CD4-positive, alpha-beta T cell treated with Interleukin-21 for 1 hour (primary cell): Measurements from ENCODE around the gene NR2E3.
A peak's percentile ranks its signal among the peaks of the same experiment; 100 is the strongest.

Experiments
- DNase-seq: peaks from one replicate; pipeline ENCODE4 v3.0.0-alpha.2; 2020

The NR2E3 gene

DNA sequence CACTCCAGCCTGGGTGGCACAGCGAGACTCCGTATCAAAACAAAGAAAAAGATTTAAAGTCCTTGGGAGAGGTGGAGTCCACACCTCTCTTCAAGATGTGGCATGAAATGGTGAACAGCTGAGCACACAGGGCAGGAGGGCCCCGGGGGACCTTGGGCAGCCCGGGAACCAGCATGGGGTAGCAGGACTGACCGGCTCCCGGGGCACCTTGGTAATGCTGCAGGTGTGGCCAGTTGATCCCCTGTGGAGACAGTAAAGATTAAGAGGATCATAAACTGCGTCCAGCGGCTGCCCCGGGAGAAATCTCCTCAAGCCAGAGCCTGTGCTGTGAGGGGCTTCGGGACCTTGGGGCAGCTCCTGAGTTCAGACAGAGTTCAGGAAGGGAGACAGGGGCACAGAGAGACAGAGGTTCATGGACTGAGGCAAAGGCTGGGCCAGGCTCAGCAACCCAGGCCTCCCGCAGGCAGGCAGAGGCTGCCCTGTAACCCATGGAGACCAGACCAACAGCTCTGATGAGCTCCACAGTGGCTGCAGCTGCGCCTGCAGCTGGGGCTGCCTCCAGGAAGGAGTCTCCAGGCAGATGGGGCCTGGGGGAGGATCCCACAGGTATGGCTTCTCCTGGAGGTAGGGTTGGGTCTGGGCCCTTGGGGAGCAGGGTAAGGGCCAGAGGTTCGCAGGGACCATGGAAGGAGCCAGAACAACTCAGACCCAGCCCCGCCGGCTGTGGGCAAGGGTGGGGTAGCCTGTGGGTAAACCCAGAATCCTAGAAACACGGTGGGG lies at the start of gene NR2E3:
Gene NR2E3 (plus strand): TSS at position 299 of the 780 bp plus-strand sequence. CDS start 190 bp downstream, at position 489.
- no peak for DNase-seq

DNA sequence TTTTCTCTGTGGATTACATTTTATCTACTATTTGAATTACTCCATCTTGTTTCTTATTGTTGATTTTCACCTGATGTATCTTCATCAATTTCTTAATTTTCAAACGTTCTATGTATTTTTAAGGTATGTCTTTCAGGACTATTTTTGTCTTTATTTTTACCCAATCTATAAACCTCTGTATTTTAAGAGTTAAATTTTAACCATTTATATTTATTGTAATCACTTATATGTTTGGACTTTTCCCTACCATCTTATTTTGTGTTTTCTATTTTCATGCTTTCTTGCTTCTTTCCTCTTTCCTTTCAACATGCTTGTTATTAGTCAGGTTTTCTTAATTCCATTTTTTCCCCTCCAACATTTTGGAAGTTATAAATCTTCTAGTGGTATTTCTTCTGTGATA lies 49.5 kb upstream of the NR2E3 start:
- DNase-seq = no peak

DNA sequence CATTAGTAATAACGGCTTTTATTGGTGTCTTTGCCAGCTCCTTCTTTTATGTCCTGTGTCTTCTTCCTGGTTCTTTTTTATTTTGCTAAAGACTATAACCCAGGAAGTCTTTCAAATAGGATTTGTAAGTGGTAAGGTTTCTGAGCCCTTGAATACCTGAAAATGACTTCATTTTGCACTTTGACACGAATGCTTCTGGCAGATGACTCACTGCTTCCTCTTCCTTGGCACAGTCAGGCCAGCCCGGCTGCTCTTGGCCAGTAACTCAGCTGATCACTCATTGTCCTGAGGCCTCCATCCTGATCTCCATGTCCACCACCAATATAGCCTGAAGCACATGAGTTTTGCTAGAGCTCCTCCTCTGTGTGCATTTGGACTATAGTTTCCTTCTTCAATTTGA lies 48.7 kb upstream of the NR2E3 start:
- DNase-seq = no peak

DNA sequence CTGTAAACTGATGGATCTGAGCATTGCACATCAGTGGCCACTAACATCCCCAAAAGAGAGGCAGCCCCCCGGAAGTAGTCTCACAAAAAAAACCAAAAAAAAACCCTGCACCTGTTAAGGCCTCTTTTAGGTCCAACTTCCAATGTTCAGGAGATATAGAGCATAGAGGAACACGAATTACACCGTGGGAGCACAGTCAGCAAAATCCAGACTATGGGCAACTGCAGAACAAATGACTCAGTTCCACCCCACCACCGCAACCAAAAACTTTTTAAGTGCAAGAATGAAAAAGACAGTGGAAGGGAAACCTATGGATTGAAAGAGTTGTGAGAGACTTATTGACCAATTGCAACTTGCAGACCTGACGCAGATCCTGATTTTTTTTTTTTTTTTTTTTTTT lies 42.2 kb upstream of the NR2E3 start:
- DNase-seq = no peak

DNA sequence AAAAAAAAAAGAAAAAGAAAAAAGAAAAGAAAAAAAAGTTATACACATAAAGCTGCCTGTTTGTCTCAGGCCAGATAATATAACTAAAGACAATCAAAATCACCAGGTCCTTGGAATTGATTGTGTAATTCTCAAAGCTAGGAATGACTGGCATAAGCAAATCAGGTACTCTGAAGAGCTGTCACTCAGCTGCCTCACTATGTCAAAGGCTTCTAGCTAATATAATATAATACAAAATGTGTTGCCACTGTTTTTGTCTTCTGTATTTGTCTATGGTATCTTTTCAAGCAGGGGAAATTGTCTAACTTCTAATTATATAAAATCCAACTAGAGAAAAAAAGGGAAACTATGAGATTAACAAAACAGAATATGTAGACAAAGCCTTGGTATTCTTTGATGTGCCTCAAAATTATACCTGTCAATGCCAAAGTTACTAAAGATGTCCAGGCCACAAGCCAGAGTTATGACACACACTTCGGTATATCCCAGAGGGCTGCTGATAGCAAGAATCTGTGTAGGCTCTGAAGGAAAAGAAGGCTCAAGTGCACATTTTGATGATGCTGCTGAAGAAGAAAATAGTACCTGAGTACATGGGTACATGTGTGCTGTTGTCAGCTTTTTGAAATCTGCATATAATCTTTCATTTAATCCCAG lies 37.0 kb upstream of the NR2E3 start:
- no peak for DNase-seq

DNA sequence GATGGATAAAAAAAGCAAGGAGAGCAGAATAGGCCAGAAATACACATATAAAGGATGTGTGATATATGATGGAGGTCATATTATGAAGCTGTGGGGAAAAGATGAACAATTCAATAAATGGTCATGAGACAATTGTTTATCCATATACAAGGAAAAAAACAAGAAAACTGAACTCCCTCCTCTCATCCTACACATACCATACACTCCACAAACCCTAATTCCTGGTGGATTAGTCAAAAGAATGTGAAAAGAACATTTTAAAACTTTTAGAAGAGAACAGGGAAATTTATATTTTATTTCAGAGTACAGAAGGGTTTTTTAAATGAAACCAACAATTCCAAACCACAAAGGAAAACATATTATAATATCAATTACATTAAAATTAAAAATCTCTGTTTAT lies 34.5 kb upstream of the NR2E3 start:
- DNase-seq = no peak

DNA sequence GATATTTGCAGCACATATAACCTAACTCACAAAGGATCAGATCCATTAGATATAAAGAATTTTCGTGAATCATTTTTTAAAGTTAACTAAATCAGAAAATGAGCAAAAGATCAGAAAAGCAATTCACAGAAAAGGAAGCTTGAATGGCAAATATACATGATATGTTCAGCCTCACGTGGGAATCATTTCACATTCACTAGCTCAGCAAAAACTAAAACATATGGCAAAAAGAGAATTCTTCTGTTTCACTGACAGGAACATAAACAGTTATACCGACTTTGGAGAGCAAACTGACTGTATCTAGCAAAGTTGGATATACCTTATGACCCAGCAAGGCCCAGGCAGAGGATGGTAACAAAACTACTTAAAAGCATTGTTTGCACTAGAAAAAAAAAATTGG lies 34.0 kb upstream of the NR2E3 start:
- no peak for DNase-seq

DNA sequence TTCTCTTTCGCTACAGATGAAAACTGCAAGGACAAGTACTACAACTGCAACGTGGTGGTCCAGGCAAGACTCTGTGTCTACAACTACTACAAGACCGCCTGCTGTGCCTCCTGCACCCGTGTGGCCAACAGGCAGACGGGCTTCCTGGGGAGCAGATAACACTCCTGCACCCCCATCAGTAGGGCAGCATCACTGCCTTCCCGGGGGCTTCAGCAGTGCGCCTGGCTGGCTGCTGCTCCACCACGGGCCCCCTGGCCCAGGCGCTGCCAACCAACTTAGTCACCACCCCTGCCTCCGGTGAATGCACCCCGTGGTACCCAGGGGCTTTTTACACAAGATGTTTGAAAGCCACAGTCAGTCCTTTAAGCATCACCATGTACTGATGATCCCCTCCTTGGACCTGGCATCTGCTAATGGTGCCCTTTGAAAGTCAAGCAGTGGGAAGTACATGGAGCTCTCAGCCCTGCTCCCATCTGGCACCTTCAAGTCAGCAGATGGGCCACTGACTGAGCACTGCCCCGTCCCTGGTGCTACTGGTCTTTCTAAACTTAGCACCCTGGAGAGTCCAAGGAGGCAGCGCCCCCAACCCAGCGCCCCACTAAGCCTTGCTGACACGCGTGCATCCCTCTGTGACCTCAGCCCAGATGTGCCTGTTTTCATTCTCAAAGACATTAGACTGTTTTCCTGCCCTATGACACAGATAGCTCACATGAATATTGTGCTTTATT lies 33.0 kb upstream of the NR2E3 start:
- no peak for DNase-seq

DNA sequence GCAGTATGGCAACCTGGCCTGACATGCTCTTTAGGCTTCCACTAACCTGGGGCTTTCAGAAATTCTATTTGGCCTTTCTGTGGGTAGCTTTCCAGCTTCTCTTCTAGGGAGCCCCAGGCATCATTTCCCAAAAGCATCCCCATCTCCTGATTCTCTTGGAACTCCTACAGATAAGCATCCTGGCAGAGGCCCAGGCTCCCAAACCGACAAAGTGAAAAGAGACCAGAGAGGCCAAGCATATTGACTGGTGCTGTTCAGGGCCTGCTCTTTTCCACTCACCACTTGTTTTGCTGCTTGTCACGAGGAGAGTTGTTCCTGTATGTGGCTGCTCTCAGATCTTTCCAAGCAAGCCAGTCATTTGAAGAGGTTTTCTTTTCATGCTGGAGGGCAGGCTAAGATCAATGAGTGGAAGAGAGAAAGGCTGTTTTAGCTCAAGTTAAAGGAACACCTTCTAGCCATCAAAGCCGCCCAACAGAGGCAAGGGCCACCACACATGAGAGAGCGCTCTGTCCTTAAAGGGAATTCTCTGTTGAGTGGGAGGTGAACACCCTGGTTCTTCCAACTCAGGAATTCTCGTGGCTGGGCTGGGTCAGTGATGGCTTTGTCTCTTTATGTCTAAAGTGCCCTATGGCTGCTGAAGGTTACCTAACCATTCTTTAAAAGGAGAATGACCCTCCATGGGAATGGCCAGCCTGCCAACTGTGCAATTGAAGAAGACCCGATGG lies 31.1 kb upstream of the NR2E3 start:
- no peak for DNase-seq

DNA sequence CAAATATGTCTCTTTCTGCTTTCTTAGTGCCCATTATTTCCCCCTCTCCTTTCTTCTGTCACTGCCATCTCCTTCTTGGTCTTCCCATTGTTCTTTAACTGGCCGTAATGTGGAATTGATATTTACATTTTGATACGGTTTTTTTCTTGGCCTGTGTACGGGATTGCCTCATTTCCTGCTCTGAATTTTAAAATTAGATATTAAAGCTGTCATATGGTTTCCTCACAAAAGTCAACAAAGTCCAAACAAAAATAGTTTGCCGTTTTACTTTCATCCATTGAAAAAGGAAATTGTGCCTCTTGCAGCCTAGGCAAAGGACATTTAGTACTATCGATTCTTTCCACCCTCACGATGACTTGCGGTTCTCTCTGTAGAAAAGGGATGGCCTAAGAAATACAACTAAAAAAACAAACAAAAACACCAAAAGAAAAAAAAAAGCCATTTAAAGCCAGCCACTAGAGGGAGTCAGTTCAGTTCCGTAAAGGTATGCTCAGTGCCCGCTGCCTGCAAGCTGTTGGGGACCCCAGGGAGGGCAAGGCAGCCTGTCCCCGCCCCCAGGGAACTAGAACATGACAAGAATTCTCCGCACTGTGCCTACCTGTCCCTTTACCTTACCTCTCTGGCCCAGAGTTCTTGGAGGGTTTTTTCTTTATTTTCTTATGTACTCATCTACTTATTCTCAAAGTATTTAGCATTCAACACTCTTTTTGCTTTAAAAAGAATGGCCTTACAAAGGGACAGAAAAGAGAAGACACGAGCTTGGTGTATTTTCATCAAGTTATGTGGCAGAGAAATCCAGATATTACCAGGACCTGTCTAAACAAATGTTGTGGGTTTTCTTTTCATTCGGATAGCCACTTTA lies 30.0 kb upstream of the NR2E3 start:
- DNase-seq = peak; percentile 27

DNA sequence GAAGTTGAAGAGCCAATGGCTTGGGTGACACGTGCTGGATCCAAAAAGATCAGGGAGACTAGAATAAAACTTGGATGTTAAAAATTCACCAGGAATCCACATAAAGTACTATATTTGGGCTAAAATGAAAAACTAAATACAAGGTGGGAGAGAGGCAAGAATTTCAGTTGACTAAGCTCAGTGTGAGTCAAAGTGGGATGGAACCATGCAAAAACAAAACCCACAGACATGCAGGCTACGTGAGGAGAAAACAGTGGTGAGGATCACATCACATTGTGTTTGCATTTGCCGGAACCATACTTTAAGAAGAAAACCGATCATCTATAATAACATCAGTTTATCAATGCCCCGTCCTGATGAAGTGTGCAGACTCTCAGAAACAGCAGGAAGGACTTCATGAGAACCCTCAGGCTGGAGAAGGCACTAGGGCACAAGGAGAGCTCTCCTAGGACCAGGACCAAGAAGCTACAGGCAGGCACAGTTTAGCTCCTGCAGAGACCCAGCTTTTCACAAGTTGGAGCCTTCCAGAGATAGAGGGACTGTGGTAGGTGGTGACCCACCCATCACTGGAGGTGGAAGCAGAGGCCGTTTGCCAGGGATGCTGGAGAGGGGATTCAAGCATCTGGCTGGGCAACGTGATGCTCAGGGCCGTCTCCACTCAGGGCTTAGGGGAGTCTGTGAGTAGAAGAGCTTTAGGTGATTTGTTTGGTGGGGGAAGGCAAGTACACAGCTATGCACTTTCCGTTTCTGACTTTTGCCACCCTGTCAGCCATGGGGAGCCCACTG lies 29.0 kb upstream of the NR2E3 start:
- DNase-seq = no peak

DNA sequence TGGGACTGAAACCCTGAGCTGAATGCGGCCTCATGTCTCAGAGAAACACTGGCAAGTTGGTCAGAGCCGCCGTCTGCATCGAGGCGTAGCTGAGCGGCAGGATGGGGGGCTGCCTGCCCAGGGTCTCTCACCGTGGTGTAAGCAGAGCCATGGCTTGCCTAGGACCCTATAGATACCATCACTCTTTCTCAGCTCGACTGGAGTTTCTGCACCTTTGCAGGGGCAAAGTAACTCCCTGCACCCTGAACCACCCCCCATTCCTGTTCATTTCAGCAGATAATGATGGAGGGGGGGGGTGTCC lies 28.4 kb upstream of the NR2E3 start:
- no peak for DNase-seq

DNA sequence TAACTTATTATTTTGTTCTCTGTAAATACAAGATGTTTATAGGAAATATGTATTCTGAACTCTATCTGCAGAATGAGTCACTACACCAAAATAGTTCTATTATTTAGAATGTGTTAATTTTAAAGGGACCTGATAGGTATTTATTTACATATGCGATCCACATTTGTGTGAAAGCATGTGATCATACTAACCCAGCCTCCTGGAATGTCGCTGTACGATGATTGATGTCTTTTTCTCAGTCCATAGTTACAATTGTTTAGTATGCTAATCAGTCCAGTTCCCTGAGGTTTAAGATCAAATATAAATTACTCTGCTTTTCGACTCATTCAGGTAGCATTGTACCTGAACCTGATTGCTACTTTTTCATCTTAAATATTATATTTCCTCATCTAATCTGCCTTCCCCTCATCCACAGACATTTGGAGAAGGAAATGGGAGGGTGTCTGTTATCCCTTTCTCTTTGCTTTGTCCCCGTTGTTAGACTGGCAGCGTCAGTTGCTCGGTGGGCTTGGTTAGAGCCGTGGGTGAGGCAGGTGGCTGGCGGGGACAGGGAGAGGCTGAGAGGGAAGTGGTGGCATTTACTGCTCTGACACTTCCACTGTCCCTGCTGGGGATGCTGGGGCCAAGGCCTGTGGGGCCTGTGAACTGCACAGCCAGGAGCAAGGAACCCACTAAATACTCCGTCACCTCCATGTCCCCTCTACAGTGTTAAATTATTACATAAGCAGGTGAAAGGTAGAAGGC lies 27.8 kb upstream of the NR2E3 start:
- no peak for DNase-seq

DNA sequence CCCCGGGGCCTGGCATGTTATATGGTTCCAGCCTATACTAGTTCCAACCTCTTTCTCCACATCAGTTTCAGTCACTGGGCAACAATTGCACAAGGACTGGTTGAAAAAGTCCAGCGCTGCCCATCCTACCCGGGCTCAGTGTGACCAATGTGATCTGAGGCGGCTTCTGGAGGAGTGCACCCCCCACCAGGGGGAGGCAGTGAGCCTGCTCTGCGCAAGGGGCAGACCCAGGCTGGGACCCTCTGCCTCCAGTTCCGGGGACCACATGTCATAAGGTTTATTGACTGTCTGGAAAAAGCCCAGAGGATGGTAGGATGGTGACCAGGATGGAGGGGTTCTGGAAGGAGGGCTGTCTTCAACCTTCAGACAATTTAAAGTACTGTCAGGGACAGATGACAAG lies 25.6 kb upstream of the NR2E3 start:
- peak; percentile 4 for DNase-seq

DNA sequence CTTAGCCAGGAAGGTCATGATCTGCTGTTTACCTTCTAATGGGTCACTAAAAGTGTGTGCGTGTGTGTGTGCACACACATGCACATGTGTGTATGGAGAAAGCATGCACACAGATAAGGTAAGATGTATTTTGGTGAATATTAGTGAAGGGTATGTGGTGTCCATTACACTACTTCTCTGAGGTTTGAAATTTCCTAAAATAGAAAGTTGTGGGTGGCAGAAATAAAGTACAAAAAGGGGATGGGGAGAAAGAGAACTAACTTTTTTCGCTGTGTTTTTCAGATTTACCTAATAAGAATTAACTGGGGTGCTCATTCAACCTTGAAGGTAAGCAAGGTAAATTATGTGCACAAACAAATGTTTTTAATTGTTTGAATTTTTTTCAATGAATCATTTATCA lies 24.4 kb upstream of the NR2E3 start:
- DNase-seq = no peak

DNA sequence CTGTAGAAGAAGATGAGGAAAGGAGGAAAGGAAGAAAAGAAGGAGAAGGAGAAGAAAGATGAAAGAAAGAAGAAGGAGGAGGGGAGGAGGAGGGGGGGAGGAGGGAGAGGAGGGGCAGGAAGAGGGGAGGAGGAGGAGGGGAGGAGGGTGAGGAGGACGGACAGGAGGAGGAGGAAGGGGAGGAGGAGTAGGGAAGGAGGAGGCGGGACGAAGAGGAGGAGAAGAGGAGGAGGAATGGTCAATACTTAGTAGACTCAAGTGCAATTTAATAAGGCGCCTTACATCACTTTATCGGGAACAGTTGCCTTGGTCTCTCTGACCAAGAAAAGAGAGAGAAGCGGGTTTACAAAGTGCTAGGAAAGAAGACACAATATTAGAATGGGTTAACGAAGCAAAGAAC lies 23.7 kb upstream of the NR2E3 start:
- no peak for DNase-seq

DNA sequence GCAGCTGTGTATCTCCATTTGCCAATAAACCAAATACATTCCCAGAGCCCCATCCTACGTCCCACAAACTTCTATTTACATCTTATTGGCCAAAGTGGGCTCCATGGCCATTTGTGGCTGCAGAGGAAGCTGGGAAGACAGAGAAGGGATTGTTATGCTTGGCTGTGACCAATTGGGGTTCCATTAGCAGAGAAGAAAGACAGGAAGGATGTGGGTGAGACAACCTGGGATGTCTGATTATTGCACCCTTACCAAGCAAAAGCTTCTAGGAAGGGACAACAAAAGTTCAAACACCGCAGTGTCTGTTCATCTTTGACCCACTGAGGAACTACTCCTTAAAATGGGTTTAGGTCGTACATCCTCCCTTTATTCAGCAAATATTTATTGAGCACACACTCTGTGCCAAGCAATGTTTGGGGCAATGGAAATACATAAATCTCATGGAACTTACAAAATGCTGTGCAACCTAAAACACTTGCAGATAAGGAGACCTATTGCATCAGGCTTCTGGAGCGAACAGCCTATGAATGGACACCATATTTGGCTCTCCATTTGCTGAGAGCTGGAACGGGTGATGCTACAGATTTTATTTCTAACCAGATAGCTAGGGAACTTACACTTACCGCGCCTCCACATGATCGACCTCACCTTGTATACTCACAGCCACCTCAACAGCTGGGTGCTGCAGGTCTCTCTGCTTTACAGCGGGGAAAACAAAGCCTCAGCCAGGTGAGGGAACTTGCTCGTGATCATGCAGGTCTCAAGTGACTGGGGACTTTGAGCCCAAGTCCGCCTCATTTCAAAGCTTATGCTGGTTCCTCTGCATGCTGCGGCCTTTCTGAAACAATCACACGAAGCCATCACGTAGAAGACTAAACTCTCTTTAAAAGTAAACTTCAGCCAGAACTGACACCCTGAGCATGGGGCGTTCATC lies 21.4 kb upstream of the NR2E3 start:
- DNase-seq = no peak

DNA sequence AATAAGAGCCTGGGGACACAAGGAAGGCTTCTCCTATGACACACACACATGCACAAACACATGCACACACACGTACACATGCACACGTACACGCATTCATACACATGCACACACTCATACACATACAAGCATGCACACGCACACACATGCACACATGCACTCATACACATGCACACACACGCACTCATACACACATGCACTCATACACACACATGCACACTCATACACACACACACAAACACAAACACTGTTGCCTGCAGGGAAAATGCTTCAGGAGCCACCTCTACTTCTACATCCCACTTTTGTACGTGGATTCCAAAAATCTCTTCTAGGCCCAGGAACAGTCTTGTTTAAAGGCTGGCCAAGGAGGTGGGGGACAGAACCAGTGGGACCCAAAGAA lies 20.7 kb upstream of the NR2E3 start:
- DNase-seq = no peak

DNA sequence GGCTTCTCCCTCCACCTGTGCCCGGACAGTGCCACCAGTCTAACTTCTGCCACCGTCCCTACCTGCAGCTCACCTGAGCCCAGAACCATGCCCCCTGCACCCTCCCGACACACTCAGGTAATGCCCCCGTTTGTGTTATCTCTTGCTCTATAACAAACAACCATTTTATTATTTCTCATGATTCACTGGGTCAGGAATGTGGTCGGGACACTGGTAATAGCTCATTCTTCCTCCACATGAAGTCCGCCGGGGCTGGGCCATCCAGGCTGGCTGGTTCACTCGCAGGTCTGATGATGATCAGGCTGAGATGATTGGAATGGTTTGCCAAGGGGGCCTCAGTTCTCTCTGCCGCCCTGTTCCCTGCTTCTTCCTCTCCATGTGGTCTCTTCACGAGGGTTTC lies 20.3 kb upstream of the NR2E3 start:
- no peak for DNase-seq

DNA sequence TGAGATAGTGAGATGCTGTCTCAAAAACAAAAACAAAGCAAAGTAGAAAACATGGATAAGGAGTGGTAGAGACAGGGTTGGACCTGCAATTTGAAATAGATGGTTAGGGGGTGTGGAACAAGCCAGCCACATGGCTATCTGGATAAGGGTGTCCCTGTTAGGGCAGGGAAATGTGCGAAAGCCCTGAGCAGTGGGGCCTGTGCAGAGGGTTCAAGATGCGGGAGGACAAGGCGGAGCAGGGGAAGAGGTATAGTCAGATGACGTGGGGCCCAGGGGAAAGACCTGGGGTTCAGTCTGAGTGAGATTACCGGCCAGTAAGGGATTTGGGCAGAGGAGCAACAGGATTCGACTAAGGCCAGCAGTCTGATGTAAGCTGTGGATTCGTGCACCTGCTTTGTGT lies 18.4 kb upstream of the NR2E3 start:
- no peak for DNase-seq
